ENCODE measurements around the gene MMADHC. TPM values are rescaled to one million over a fixed set of nuclear protein-coding genes. Genes with fewer than 3 reads are reported as not detected.

The MMADHC gene
- total and polyA plus RNA-seq, 9 of the 15 experiments (the other 6 are each of a cell fraction or from before 2014, with no cell fraction given), result 187 to 850 (median 271) TPM

DNA sequence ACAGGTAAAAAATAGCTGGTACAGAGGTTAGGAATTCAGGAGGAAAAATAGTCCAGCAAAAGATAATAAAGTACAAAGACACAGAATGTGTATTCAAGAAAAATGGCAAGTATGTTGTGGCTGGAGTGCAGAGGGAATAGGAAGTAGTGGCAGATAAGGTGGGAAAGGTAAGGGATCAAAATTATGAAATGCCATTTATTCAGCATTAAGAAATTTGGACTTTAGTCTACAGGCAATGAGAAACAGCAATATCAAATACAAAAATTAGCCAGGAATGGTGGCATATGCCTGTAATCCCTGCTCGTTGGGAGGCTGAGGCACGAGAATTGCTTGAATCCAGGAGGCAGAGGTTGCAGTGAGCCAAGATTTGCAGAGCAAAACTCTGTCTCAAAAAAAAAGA is 10.3 kb downstream of the MMADHC start:
- no peaks in the 10 kb centered on the region for H3K9me3 ChIP-seq (replicated peaks; ENCODE audit: control insufficient read depth, insufficient read depth, low read depth, low read length)
- 96% methylated on average over 2 of the region's 2 CpGs for WGBS (ENCODE audit: insufficient coverage, low coverage, missing lambda C conversion rate)
- H4K20me1 ChIP-seq (replicated peaks; ENCODE audit: control insufficient read depth, insufficient read depth, low read length), result no peaks in the 10 kb centered on the region
- CTCF ChIA-PET (ENCODE audit: low intra/inter-chr PET ratio), result no interaction called here
- no peak overlapping the region for H2AFZ ChIP-seq (ENCODE audit: low read depth, low read length)
- peaks cover 9% of the 10 kb centered on the region; the same call in 2 of the 3 replicates for H3K79me2 ChIP-seq (ENCODE audit: control insufficient read depth, insufficient read depth, low read length)
- DNase-seq (ENCODE audit: extremely low read depth in 1 of 4, low spot score in 3 of 4), result no peak
- intact Hi-C loops (cut with micrococcal nuclease) (no loop called here), in situ Hi-C loops (cut with MboI) (no loop called here)
- no peaks in the 10 kb centered on the region for H3K27me3 ChIP-seq (ENCODE audit: control insufficient read depth in 2 of 2, insufficient read depth in 2 of 2, low read length in 2 of 2)
- peaks cover 97% of the 10 kb centered on the region for H3K36me3 ChIP-seq (ENCODE audit: control insufficient read depth, insufficient read depth, low read length)
- no peak overlapping the region for H3K27ac ChIP-seq (ENCODE audit: extremely low read depth, low read depth, low read length)
- no peak for TF ChIP-seq SMARCA4 (IDR thresholded peaks at IDR 0.05)
- TF ChIP-seq, protein P1, sequence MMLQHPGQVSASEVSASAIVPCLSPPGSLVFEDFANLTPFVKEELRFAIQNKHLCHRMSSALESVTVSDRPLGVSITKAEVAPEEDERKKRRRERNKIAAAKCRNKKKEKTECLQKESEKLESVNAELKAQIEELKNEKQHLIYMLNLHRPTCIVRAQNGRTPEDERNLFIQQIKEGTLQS (IDR thresholded peaks at IDR 0.05), result no peak
- TF ChIP-seq, protein P1 (CRISPR knock-in tag; conservative IDR thresholded peaks at IDR 0.05), result no peak
- no peak for TF ChIP-seq ZBTB17 (CRISPR knock-in tag; IDR thresholded peaks at IDR 0.05)
- TF ChIP-seq, protein P2, sequence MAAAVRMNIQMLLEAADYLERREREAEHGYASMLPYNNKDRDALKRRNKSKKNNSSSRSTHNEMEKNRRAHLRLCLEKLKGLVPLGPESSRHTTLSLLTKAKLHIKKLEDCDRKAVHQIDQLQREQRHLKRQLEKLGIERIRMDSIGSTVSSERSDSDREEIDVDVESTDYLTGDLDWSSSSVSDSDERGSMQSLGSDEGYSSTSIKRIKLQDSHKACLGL (CRISPR knock-in tag; IDR thresholded peaks at IDR 0.05; ENCODE audit: borderline replicate concordance, poor library complexity, severe bottlenecking), result no peak
- no peak for TF ChIP-seq SP1 (CRISPR knock-in tag; IDR thresholded peaks at IDR 0.05)
- no peak for TF ChIP-seq BCL6 (CRISPR knock-in tag; IDR thresholded peaks at IDR 0.05)
- TF ChIP-seq GATAD2A (IDR thresholded peaks at IDR 0.05), result no peak
- no peak for TF ChIP-seq ZNF589 (CRISPR knock-in tag; IDR thresholded peaks at IDR 0.05; ENCODE audit: low read depth)
- no peak for TF ChIP-seq TBP (optimal IDR thresholded peaks at IDR 0.05; ENCODE audit: low read depth, low read length)
- TF ChIP-seq, protein P3, sequence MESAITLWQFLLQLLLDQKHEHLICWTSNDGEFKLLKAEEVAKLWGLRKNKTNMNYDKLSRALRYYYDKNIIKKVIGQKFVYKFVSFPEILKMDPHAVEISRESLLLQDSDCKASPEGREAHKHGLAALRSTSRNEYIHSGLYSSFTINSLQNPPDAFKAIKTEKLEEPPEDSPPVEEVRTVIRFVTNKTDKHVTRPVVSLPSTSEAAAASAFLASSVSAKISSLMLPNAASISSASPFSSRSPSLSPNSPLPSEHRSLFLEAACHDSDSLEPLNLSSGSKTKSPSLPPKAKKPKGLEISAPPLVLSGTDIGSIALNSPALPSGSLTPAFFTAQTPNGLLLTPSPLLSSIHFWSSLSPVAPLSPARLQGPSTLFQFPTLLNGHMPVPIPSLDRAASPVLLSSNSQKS (CRISPR knock-in tag; IDR thresholded peaks at IDR 0.05), result no peak
- TF ChIP-seq HMG20B (CRISPR knock-in tag; IDR thresholded peaks at IDR 0.05), result no peak
- no peak for TF ChIP-seq ZBTB8A (IDR thresholded peaks at IDR 0.05; ENCODE audit: partially characterized antibody)
- TF ChIP-seq, protein P4, sequence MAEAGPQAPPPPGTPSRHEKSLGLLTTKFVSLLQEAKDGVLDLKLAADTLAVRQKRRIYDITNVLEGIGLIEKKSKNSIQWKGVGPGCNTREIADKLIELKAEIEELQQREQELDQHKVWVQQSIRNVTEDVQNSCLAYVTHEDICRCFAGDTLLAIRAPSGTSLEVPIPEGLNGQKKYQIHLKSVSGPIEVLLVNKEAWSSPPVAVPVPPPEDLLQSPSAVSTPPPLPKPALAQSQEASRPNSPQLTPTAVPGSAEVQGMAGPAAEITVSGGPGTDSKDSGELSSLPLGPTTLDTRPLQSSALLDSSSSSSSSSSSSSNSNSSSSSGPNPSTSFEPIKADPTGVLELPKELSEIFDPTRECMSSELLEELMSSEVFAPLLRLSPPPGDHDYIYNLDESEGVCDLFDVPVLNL (CRISPR knock-in tag; IDR thresholded peaks at IDR 0.05; ENCODE audit: low read depth), result no peak
- TF ChIP-seq MEIS2 (IDR thresholded peaks at IDR 0.05; ENCODE audit: partially characterized antibody), result no peak
- TF ChIP-seq, protein P5, sequence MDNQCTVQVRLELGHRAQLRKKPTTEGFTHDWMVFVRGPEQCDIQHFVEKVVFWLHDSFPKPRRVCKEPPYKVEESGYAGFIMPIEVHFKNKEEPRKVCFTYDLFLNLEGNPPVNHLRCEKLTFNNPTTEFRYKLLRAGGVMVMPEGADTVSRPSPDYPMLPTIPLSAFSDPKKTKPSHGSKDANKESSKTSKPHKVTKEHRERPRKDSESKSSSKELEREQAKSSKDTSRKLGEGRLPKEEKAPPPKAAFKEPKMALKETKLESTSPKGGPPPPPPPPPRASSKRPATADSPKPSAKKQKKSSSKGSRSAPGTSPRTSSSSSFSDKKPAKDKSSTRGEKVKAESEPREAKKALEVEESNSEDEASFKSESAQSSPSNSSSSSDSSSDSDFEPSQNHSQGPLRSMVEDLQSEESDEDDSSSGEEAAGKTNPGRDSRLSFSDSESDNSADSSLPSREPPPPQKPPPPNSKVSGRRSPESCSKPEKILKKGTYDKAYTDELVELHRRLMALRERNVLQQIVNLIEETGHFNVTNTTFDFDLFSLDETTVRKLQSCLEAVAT (IDR thresholded peaks at IDR 0.05), result no peak
- no peaks in the 10 kb centered on the region for H3K4me1 ChIP-seq (replicated peaks in 1 of 2; ENCODE audit: control insufficient read depth in 2 of 2, insufficient read depth in 2 of 2, low read length in 2 of 2)
- no peak for FAIRE-seq
- no peaks in the 10 kb centered on the region for H3K9me1 ChIP-seq (ENCODE audit: control insufficient read depth, insufficient read depth, low read length)
- no peak overlapping the region for H3K4me3 ChIP-seq
- no TSS peak for BruUV-seq (replicated peaks)
- H3K9ac ChIP-seq (ENCODE audit: insufficient read depth in 1 of 2, low read depth in 2 of 2, low read length in 2 of 2), result no peak overlapping the region
- ATAC-seq, result no peak
- no peak overlapping the region for H3K4me2 ChIP-seq (ENCODE audit: insufficient read depth, low read length)
- POLR2A ChIA-PET, result interaction anchor here (1.0 to 3.2 kb wide), 2 partner anchors 10 to 50 kb away, joined by 3 to 10 read pairs; partner anchors contain the start of gene MMADHC

Measured in K562 (cell line).